ENCODE results near the gene BZW2. TPM values are rescaled to one million over a fixed set of nuclear protein-coding genes. Genes with fewer than 3 reads are reported as not detected.

The BZW2 gene
- total RNA-seq, 4 donors from 2014 or later, result 50.2 to 69.3 (median 52.3) TPM

GRCh38 chr7:16710651-16711050 is 64.7 kb downstream of the BZW2 start:
- no peaks in the 10 kb centered on the region for H3K4me1 ChIP-seq
- no peak for TF ChIP-seq CTCF (IDR thresholded peaks at IDR 0.05)
- no peaks in the 10 kb centered on the region for H3K9me3 ChIP-seq
- H3K27me3 ChIP-seq, result no peaks in the 10 kb centered on the region
- no peak overlapping the region for H3K27ac ChIP-seq
- DNase-seq (ENCODE audit: low spot score in 2 of 2), result no peak
- WGBS, 2 donors, result 60 to 66% methylated on average over 4 of the region's 4 CpGs
- H3K36me3 ChIP-seq, result peaks cover 0 to 26% (median 0%) of the 10 kb centered on the region in 3 donors
- H3K4me3 ChIP-seq, result no peak overlapping the region

- Histone ChIP-seq H3K36me3 (peaks cover 0 to 15% (median 0%) of the 10 kb centered on the region in 3 donors), H3K4me3 (no peak overlapping the region), H3K4me1 (no peaks in the 10 kb centered on the region), H3K27ac (no peak overlapping the region), H3K9me3 (no peaks in the 10 kb centered on the region), H3K27me3 (no peaks in the 10 kb centered on the region)
- WGBS, 2 donors, result 85 to 90% methylated on average over 4 of the region's 4 CpGs
- DNase-seq (ENCODE audit: low spot score in 2 of 2), result no peak
- no peak for TF ChIP-seq CTCF (IDR thresholded peaks at IDR 0.05)
- no peak for TF ChIP-seq POLR2A (IDR thresholded peaks at IDR 0.05)
- no peak for TF ChIP-seq EP300 (IDR thresholded peaks at IDR 0.05)
These were observed 65.7 kb downstream of the BZW2 start for GRCh38 chr7:16711730-16712129.

- no peaks in the 10 kb centered on the region for H3K9me3 ChIP-seq
- H3K4me3 ChIP-seq, result no peak overlapping the region
- H3K27me3 ChIP-seq, result no peaks in the 10 kb centered on the region
- H3K36me3 ChIP-seq, result peaks cover 0 to 3% (median 0%) of the 10 kb centered on the region in 3 donors
- no peaks in the 10 kb centered on the region for H3K4me1 ChIP-seq
- TF ChIP-seq EP300 (IDR thresholded peaks at IDR 0.05), result no peak
- no peak for TF ChIP-seq CTCF (IDR thresholded peaks at IDR 0.05)
- TF ChIP-seq POLR2A (IDR thresholded peaks at IDR 0.05), result no peak
- no peak for DNase-seq (ENCODE audit: low spot score in 2 of 2)
- no peak overlapping the region for H3K27ac ChIP-seq
- 89 to 91% methylated on average over 4 of the region's 4 CpGs for WGBS, 2 donors
These were observed 66.9 kb downstream of the BZW2 start for GRCh38 chr7:16712916-16713315.

- Histone ChIP-seq H3K27ac (no peak overlapping the region), H3K36me3 (no peaks in the 10 kb centered on the region), H3K4me3 (no peak overlapping the region), H3K4me1 (no peaks in the 10 kb centered on the region), H3K9me3 (no peaks in the 10 kb centered on the region), H3K27me3 (no peaks in the 10 kb centered on the region)
- no peak for DNase-seq (ENCODE audit: low spot score in 2 of 2)
- no peak for TF ChIP-seq EP300 (IDR thresholded peaks at IDR 0.05)
- TF ChIP-seq CTCF (IDR thresholded peaks at IDR 0.05), result no peak
- no peak for TF ChIP-seq POLR2A (IDR thresholded peaks at IDR 0.05)
These were observed 69.9 kb downstream of the BZW2 start for GRCh38 chr7:16715928-16716327.

- no peak for DNase-seq (ENCODE audit: low spot score in 2 of 2)
- TF ChIP-seq POLR2A (IDR thresholded peaks at IDR 0.05) (no peak), EP300 (IDR thresholded peaks at IDR 0.05) (no peak)
- Histone ChIP-seq H3K4me1 (no peaks in the 10 kb centered on the region), H3K9me3 (no peaks in the 10 kb centered on the region), H3K4me3 (no peak overlapping the region), H3K27me3 (no peaks in the 10 kb centered on the region), H3K36me3 (no peaks in the 10 kb centered on the region), H3K27ac (no peak overlapping the region)
- WGBS, 2 donors, result 96 to 98% methylated on average over 3 of the region's 3 CpGs
These were observed 72.2 kb downstream of the BZW2 start for GRCh38 chr7:16718111-16718656.

- no peaks in the 10 kb centered on the region for H3K9me3 ChIP-seq
- H3K4me3 ChIP-seq, result no peak overlapping the region
- 95 to 98% methylated on average over 1 of the region's 1 CpG for WGBS, 2 donors
- H3K27ac ChIP-seq, result no peak overlapping the region
- H3K27me3 ChIP-seq, result no peaks in the 10 kb centered on the region
- no peaks in the 10 kb centered on the region for H3K4me1 ChIP-seq
- no peak for TF ChIP-seq EP300 (IDR thresholded peaks at IDR 0.05)
- TF ChIP-seq POLR2A (IDR thresholded peaks at IDR 0.05), result no peak
- no peak for TF ChIP-seq CTCF (IDR thresholded peaks at IDR 0.05)
- no peak for DNase-seq (ENCODE audit: low spot score in 2 of 2)
- H3K36me3 ChIP-seq, result no peaks in the 10 kb centered on the region
These were observed 73.7 kb downstream of the BZW2 start for GRCh38 chr7:16719699-16720098.

Measured in tibial nerve (tissue), 4 donors.